ENCODE measurements around the gene CCDC69. TPM values are rescaled to one million over a fixed set of nuclear protein-coding genes. Genes with fewer than 3 reads are reported as not detected.

The CCDC69 gene
- total RNA-seq, 2 donors from 2014 or later = 59.6 to 98.5 TPM

- H3K27me3 Mint-ChIP-seq = no peaks in the 10 kb centered on the region
- H3K27ac Mint-ChIP-seq = peak overlapping the region; percentile 92 to 99
- no peaks in the 10 kb centered on the region for H3K36me3 Mint-ChIP-seq
- no peaks in the 10 kb centered on the region for H3K9me3 Mint-ChIP-seq
- peaks cover 72 to 81% of the 10 kb centered on the region in 2 donors for H3K4me1 Mint-ChIP-seq (ENCODE audit: low read depth in 2 of 2)
- DNase-seq (ENCODE audit: low spot score) (peak; percentile 79), ATAC-seq (peak; percentile 46 to 56)
- peak overlapping the region; percentile 100 for H3K4me3 Mint-ChIP-seq
These were observed 68.7 kb downstream of the CCDC69 start for GRCh38 chr5:151154931-151155774.

GRCh38 chr5:151153766-151154272 lies 70.1 kb downstream of the CCDC69 start:
- Mint-ChIP-seq H3K36me3 (no peaks in the 10 kb centered on the region), H3K9me3 (no peaks in the 10 kb centered on the region), H3K4me3 (peak overlapping the region; percentile 100), H3K27me3 (no peaks in the 10 kb centered on the region), H3K4me1 (ENCODE audit: low read depth in 2 of 2) (peaks cover 75 to 82% of the 10 kb centered on the region in 2 donors), H3K27ac (peak overlapping the region; percentile 92 to 99)
- ATAC-seq (peak in 1 of 2 donors; percentile 0), DNase-seq (ENCODE audit: low spot score) (no peak)

- Mint-ChIP-seq H3K27me3 (no peaks in the 10 kb centered on the region), H3K4me1 (ENCODE audit: low read depth in 2 of 2) (peaks cover 75 to 82% of the 10 kb centered on the region in 2 donors), H3K4me3 (peak overlapping the region; percentile 100), H3K36me3 (no peaks in the 10 kb centered on the region), H3K27ac (peak overlapping the region; percentile 92 to 99), H3K9me3 (no peaks in the 10 kb centered on the region)
- no peak for ATAC-seq
- no peak for DNase-seq (ENCODE audit: low spot score)
These were observed 70.6 kb downstream of the CCDC69 start for GRCh38 chr5:151153300-151153699.

GRCh38 chr5:151151793-151152192 lies 72.1 kb downstream of the CCDC69 start:
- Mint-ChIP-seq H3K27me3 (no peaks in the 10 kb centered on the region), H3K27ac (peak overlapping the region; percentile 92 to 99), H3K36me3 (peaks cover 8% of the 10 kb centered on the region), H3K4me1 (ENCODE audit: low read depth in 2 of 2) (peaks cover 86 to 90% of the 10 kb centered on the region in 2 donors), H3K9me3 (no peaks in the 10 kb centered on the region), H3K4me3 (peak overlapping the region; percentile 100)
- peak; percentile 76 for DNase-seq (ENCODE audit: low spot score)
- ATAC-seq = peak; percentile 81 to 85

GRCh38 chr5:151151263-151151660 lies 72.6 kb downstream of the CCDC69 start:
- H3K4me1 Mint-ChIP-seq (ENCODE audit: low read depth in 2 of 2) = peaks cover 88 to 92% of the 10 kb centered on the region in 2 donors
- peak overlapping the region; percentile 92 to 99 for H3K27ac Mint-ChIP-seq
- ATAC-seq = no peak
- H3K36me3 Mint-ChIP-seq = peaks cover 9% of the 10 kb centered on the region
- H3K9me3 Mint-ChIP-seq = no peaks in the 10 kb centered on the region
- no peak for DNase-seq (ENCODE audit: low spot score)
- H3K27me3 Mint-ChIP-seq = no peaks in the 10 kb centered on the region
- peak overlapping the region; percentile 100 for H3K4me3 Mint-ChIP-seq

GRCh38 chr5:151150471-151151262 lies 73.2 kb downstream of the CCDC69 start:
- Mint-ChIP-seq H3K36me3 (peaks cover 9% of the 10 kb centered on the region), H3K4me3 (peak overlapping the region; percentile 100), H3K27ac (peak overlapping the region; percentile 92 to 99), H3K4me1 (ENCODE audit: low read depth in 2 of 2) (peaks cover 89 to 92% of the 10 kb centered on the region in 2 donors), H3K9me3 (no peaks in the 10 kb centered on the region), H3K27me3 (no peaks in the 10 kb centered on the region)
- ATAC-seq (peak; percentile 43 to 52), DNase-seq (ENCODE audit: low spot score) (no peak)

- ATAC-seq (no peak), DNase-seq (ENCODE audit: low spot score) (no peak)
- peak overlapping the region; percentile 71 to 99 for H3K27ac Mint-ChIP-seq
- H3K27me3 Mint-ChIP-seq = no peaks in the 10 kb centered on the region
- H3K4me1 Mint-ChIP-seq (ENCODE audit: low read depth in 2 of 2) = peaks cover 87 to 90% of the 10 kb centered on the region in 2 donors
- H3K36me3 Mint-ChIP-seq = peaks cover 9% of the 10 kb centered on the region
- peak overlapping the region; percentile 68 for H3K4me3 Mint-ChIP-seq
- no peaks in the 10 kb centered on the region for H3K9me3 Mint-ChIP-seq
These were observed 75.3 kb downstream of the CCDC69 start for GRCh38 chr5:151148583-151148982.

- DNase-seq (ENCODE audit: low spot score) (no peak), ATAC-seq (no peak)
- Mint-ChIP-seq H3K27ac (peak overlapping the region; percentile 71 to 99), H3K4me3 (no peak overlapping the region), H3K27me3 (no peaks in the 10 kb centered on the region), H3K36me3 (peaks cover 9% of the 10 kb centered on the region), H3K9me3 (no peaks in the 10 kb centered on the region), H3K4me1 (ENCODE audit: low read depth in 2 of 2) (peaks cover 87 to 88% of the 10 kb centered on the region in 2 donors)
These were observed 76.9 kb downstream of the CCDC69 start for GRCh38 chr5:151147033-151147432.

- ATAC-seq (no peak), DNase-seq (ENCODE audit: low spot score) (no peak)
- no peaks in the 10 kb centered on the region for H3K27me3 Mint-ChIP-seq
- no peaks in the 10 kb centered on the region for H3K9me3 Mint-ChIP-seq
- no peak overlapping the region for H3K4me3 Mint-ChIP-seq
- H3K27ac Mint-ChIP-seq = peak overlapping the region; percentile 78 to 90
- peaks cover 9% of the 10 kb centered on the region for H3K36me3 Mint-ChIP-seq
- peaks cover 87 to 88% of the 10 kb centered on the region in 2 donors for H3K4me1 Mint-ChIP-seq (ENCODE audit: low read depth in 2 of 2)
These were observed 77.8 kb downstream of the CCDC69 start for GRCh38 chr5:151146061-151146460.

- Mint-ChIP-seq H3K27me3 (no peaks in the 10 kb centered on the region), H3K27ac (peak overlapping the region; percentile 78 to 90), H3K4me3 (no peak overlapping the region), H3K9me3 (no peaks in the 10 kb centered on the region), H3K36me3 (peaks cover 9% of the 10 kb centered on the region), H3K4me1 (ENCODE audit: low read depth in 2 of 2) (peaks cover 82 to 83% of the 10 kb centered on the region in 2 donors)
- ATAC-seq = no peak
- DNase-seq (ENCODE audit: low spot score) = no peak
These were observed 79.0 kb downstream of the CCDC69 start for GRCh38 chr5:151144922-151145321.

GRCh38 chr5:151144275-151144674 lies 79.6 kb downstream of the CCDC69 start:
- Mint-ChIP-seq H3K27me3 (no peaks in the 10 kb centered on the region), H3K9me3 (no peaks in the 10 kb centered on the region), H3K4me3 (no peak overlapping the region), H3K4me1 (ENCODE audit: low read depth in 2 of 2) (peaks cover 84% of the 10 kb centered on the region in 2 donors), H3K36me3 (peaks cover 9% of the 10 kb centered on the region), H3K27ac (peak overlapping the region; percentile 74 to 82)
- no peak for DNase-seq (ENCODE audit: low spot score)
- ATAC-seq = no peak

GRCh38 chr5:151143645-151144044 lies 80.2 kb downstream of the CCDC69 start:
- DNase-seq (ENCODE audit: low spot score) (no peak), ATAC-seq (no peak)
- Mint-ChIP-seq H3K27me3 (no peaks in the 10 kb centered on the region), H3K27ac (peak overlapping the region; percentile 74 to 82), H3K9me3 (no peaks in the 10 kb centered on the region), H3K4me1 (ENCODE audit: low read depth in 2 of 2) (peaks cover 84 to 85% of the 10 kb centered on the region in 2 donors), H3K36me3 (peaks cover 11% of the 10 kb centered on the region), H3K4me3 (no peak overlapping the region)

GRCh38 chr5:151142933-151143332 lies 81.0 kb downstream of the CCDC69 start:
- ATAC-seq = no peak
- Mint-ChIP-seq H3K27ac (peak overlapping the region; percentile 82 to 92), H3K9me3 (no peaks in the 10 kb centered on the region)

More at GRCh38 chr5:151142933-151143332, 81.0 kb downstream of the CCDC69 start:
- peaks cover 16% of the 10 kb centered on the region for H3K36me3 Mint-ChIP-seq
- H3K4me3 Mint-ChIP-seq = no peak overlapping the region
- peaks cover 84 to 85% of the 10 kb centered on the region in 2 donors for H3K4me1 Mint-ChIP-seq (ENCODE audit: low read depth in 2 of 2)
- H3K27me3 Mint-ChIP-seq = no peaks in the 10 kb centered on the region
- DNase-seq (ENCODE audit: low spot score) = no peak
